Stomach (tissue), 4 donors: ENCODE measurements around the gene GOLGA7B.

Source experiments
- CTCF ChIP-seq, 7 experiments: fragments of 450-650 bp in 4 of 7; fragments of 200-600 bp in 3 of 7; sonication (generic) in 3 of 7; IDR thresholded peaks; one replicate each; pipeline ENCODE4 v1.5.1; 2016 to 2019; ENCODE audit warnings: antibody characterized with exemption in 7 of 7, control low read depth in 2 of 7, mild to moderate bottlenecking in 1 of 7
- EP300 ChIP-seq: sonication (generic); formaldehyde crosslinking; IDR thresholded peaks from one replicate; pipeline ENCODE4 v1.6.1; 2017; ENCODE audit warnings: antibody characterized with exemption
- POLR2A ChIP-seq, 4 donors: fragments of 450-650 bp; IDR thresholded peaks; one replicate each; pipeline ENCODE4 v1.6.1; 2016; ENCODE audit warnings: antibody characterized with exemption in 4 of 4, control low read depth in 2 of 4, mild to moderate bottlenecking in 1 of 4, moderate library complexity in 1 of 4
- POLR2AphosphoS5 ChIP-seq, 3 donors: sonication (generic); formaldehyde crosslinking; IDR thresholded peaks; one replicate each; pipeline ENCODE4 v1.6.1; 2016; ENCODE audit warnings: antibody characterized with exemption in 3 of 3

- TF ChIP-seq POLR2A (IDR thresholded peaks at IDR 0.05) (no peak), CTCF (IDR thresholded peaks at IDR 0.05) (no peak), POLR2AphosphoS5 (IDR thresholded peaks at IDR 0.05) (no peak), EP300 (no peak)
Observed at GRCh38 chr10:97814996-97815395, 34.6 kb upstream of the GOLGA7B start.
